Measurements from ENCODE around the gene GPX3. TPM values are rescaled to one million over a fixed set of nuclear protein-coding genes. Genes with fewer than 3 reads are reported as not detected.

GPX3 gene
- total and polyA plus RNA-seq, 2 of the 13 experiments (the other 11 are each of a cell fraction or from before 2014, with no cell fraction given), result 33.8 to 1,892 TPM

DNA sequence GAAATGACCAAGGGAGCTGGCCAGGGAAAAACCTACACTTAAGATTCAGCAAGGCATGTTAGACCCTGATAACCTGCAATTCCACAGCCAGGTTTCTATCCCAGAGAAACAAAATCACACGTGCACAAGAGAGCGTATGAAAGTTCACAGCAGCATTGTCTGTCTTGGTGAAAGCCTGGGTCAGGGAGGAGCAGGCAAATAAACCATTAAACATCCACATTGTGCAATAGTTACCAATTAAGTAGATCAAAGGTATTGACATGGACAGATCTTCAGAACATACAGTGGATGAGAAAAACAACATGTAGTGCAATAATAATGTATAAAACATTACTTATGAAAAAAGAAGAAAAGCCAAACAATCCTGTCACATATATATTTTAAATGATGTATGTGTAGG is 15.9 kb upstream of the GPX3 start (continued):
- no peak for TF ChIP-seq ZNF260 (CRISPR knock-in tag; IDR thresholded peaks at IDR 0.05; ENCODE audit: borderline replicate concordance, low read depth)
- TF ChIP-seq HCFC1 (IDR thresholded peaks at IDR 0.05; ENCODE audit: low read depth, low read length), result no peak
- TF ChIP-seq SIN3B (IDR thresholded peaks at IDR 0.05; ENCODE audit: low read length), result no peak
- TF ChIP-seq SP140L (CRISPR knock-in tag; IDR thresholded peaks at IDR 0.05; ENCODE audit: borderline replicate concordance), result no peak
- no peak for TF ChIP-seq ZBTB21 (CRISPR knock-in tag; IDR thresholded peaks at IDR 0.05)
- TF ChIP-seq ZNF343 (CRISPR knock-in tag; IDR thresholded peaks at IDR 0.05), result no peak
- TF ChIP-seq, protein P1, sequence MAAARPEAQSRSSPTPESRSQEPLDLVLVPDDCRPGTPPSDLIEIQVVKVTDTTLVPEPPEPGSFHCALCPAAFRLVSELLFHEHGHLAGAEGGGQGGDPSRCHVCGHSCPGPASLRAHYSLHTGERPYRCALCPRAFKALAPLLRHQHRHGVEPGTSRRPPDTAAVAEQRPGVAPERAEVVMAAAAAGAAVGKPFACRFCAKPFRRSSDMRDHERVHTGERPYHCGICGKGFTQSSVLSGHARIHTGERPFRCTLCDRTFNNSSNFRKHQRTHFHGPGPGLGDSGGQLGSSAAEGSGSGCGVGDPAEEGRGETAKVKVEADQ (CRISPR knock-in tag; IDR thresholded peaks at IDR 0.05; ENCODE audit: borderline replicate concordance), result no peak
- no peak for TF ChIP-seq PRMT3 (CRISPR knock-in tag; IDR thresholded peaks at IDR 0.05; ENCODE audit: borderline replicate concordance, low read depth)
- no peak for TF ChIP-seq ZNF10 (CRISPR knock-in tag; IDR thresholded peaks at IDR 0.05; ENCODE audit: borderline replicate concordance, low read depth)
- TF ChIP-seq NR2F6 (IDR thresholded peaks at IDR 0.05), result peak; percentile 71; the same call in 1 of the 2 replicates
- TF ChIP-seq NR2F6 (CRISPR knock-in tag; IDR thresholded peaks at IDR 0.05), result peak; percentile 72
- TF ChIP-seq, protein P2, sequence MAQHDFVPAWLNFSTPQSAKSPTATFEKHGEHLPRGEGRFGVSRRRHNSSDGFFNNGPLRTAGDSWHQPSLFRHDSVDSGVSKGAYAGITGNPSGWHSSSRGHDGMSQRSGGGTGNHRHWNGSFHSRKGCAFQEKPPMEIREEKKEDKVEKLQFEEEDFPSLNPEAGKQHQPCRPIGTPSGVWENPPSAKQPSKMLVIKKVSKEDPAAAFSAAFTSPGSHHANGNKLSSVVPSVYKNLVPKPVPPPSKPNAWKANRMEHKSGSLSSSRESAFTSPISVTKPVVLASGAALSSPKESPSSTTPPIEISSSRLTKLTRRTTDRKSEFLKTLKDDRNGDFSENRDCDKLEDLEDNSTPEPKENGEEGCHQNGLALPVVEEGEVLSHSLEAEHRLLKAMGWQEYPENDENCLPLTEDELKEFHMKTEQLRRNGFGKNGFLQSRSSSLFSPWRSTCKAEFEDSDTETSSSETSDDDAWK (CRISPR knock-in tag; IDR thresholded peaks at IDR 0.05), result no peak
- no peak for TF ChIP-seq ZNF607 (CRISPR knock-in tag; IDR thresholded peaks at IDR 0.05; ENCODE audit: borderline replicate concordance)
- no peak for TF ChIP-seq ETV6 (CRISPR knock-in tag; conservative IDR thresholded peaks at IDR 0.05)
- TF ChIP-seq, protein P3, sequence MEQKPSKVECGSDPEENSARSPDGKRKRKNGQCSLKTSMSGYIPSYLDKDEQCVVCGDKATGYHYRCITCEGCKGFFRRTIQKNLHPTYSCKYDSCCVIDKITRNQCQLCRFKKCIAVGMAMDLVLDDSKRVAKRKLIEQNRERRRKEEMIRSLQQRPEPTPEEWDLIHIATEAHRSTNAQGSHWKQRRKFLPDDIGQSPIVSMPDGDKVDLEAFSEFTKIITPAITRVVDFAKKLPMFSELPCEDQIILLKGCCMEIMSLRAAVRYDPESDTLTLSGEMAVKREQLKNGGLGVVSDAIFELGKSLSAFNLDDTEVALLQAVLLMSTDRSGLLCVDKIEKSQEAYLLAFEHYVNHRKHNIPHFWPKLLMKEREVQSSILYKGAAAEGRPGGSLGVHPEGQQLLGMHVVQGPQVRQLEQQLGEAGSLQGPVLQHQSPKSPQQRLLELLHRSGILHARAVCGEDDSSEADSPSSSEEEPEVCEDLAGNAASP (CRISPR knock-in tag; IDR thresholded peaks at IDR 0.05; ENCODE audit: borderline replicate concordance), result peak; percentile 57; the same call in 1 of the 2 replicates
- no peak for TF ChIP-seq SNRNP70 (IDR thresholded peaks at IDR 0.05; ENCODE audit: low read depth, low read length)
- TF ChIP-seq SRSF1 (optimal IDR thresholded peaks at IDR 0.05; ENCODE audit: low read depth, low read length), result no peak
- TF ChIP-seq ZNF790 (CRISPR knock-in tag; IDR thresholded peaks at IDR 0.05; ENCODE audit: borderline replicate concordance), result no peak
- TF ChIP-seq, protein P4, sequence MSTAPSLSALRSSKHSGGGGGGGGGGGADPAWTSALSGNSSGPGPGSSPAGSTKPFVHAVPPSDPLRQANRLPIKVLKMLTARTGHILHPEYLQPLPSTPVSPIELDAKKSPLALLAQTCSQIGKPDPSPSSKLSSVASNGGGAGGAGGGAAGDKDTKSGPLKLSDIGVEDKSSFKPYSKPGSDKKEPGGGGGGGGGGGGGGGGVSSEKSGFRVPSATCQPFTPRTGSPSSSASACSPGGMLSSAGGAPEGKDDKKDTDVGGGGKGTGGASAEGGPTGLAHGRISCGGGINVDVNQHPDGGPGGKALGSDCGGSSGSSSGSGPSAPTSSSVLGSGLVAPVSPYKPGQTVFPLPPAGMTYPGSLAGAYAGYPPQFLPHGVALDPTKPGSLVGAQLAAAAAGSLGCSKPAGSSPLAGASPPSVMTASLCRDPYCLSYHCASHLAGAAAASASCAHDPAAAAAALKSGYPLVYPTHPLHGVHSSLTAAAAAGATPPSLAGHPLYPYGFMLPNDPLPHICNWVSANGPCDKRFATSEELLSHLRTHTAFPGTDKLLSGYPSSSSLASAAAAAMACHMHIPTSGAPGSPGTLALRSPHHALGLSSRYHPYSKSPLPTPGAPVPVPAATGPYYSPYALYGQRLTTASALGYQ (CRISPR knock-in tag; IDR thresholded peaks at IDR 0.05), result 0 out of 2 replicates have a peak, but pooled peaks have one; percentile 46
- TF ChIP-seq SSRP1 (CRISPR knock-in tag; IDR thresholded peaks at IDR 0.05), result no peak
- TF ChIP-seq, protein P5, sequence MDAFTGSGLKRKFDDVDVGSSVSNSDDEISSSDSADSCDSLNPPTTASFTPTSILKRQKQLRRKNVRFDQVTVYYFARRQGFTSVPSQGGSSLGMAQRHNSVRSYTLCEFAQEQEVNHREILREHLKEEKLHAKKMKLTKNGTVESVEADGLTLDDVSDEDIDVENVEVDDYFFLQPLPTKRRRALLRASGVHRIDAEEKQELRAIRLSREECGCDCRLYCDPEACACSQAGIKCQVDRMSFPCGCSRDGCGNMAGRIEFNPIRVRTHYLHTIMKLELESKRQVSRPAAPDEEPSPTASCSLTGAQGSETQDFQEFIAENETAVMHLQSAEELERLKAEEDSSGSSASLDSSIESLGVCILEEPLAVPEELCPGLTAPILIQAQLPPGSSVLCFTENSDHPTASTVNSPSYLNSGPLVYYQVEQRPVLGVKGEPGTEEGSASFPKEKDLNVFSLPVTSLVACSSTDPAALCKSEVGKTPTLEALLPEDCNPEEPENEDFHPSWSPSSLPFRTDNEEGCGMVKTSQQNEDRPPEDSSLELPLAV (CRISPR knock-in tag; conservative IDR thresholded peaks at IDR 0.05; ENCODE audit: low read depth), result no peak
- no peak for TF ChIP-seq MED8 (CRISPR knock-in tag; IDR thresholded peaks at IDR 0.05; ENCODE audit: insufficient replicate concordance)
- TF ChIP-seq RBM39 (IDR thresholded peaks at IDR 0.05; ENCODE audit: low read depth, low read length, poor library complexity, severe bottlenecking), result no peak
- no peak for TF ChIP-seq KDM2A (CRISPR knock-in tag; IDR thresholded peaks at IDR 0.05; ENCODE audit: borderline replicate concordance, low read depth)
- TF ChIP-seq GABPB1 (CRISPR knock-in tag; IDR thresholded peaks at IDR 0.05), result no peak
